Fibroblast of the aortic adventitia (primary cell): ENCODE measurements around the gene AP1M1. TPM values are rescaled to one million over a fixed set of nuclear protein-coding genes. Genes with fewer than 3 reads are reported as not detected.

Source experiments
- DNase-seq: peaks from one replicate; pipeline ENCODE4 v3.0.0-alpha.2; 2010; ENCODE audit warnings: low read depth
- H3K4me3 ChIP-seq: 2 replicates; pipeline ENCODE4 v1.5.1; 2011; ENCODE audit warnings: low read depth, mild to moderate bottlenecking, control low read depth, low read length, moderate library complexity
- total RNA-seq: library from RNA; depleted of rRNA; stranded (reverse); fragments of >200 nt; gene quantifications from 2 replicates; pipeline ENCODE4 v1.2.3, GENCODE V29; 2012; ENCODE audit warnings: low replicate concordance
- TF ChIP-seq, protein P1 (sequence below): IDR thresholded peaks from 2 replicates; pipeline ENCODE4 v1.5.1; 2011; ENCODE audit warnings: mild to moderate bottlenecking, low read length, control low read depth, inconsistent platforms; ENCODE audit not compliant: insufficient read depth

The AP1M1 gene
- total RNA-seq, 1 donor: 78.5 TPM

DNA sequence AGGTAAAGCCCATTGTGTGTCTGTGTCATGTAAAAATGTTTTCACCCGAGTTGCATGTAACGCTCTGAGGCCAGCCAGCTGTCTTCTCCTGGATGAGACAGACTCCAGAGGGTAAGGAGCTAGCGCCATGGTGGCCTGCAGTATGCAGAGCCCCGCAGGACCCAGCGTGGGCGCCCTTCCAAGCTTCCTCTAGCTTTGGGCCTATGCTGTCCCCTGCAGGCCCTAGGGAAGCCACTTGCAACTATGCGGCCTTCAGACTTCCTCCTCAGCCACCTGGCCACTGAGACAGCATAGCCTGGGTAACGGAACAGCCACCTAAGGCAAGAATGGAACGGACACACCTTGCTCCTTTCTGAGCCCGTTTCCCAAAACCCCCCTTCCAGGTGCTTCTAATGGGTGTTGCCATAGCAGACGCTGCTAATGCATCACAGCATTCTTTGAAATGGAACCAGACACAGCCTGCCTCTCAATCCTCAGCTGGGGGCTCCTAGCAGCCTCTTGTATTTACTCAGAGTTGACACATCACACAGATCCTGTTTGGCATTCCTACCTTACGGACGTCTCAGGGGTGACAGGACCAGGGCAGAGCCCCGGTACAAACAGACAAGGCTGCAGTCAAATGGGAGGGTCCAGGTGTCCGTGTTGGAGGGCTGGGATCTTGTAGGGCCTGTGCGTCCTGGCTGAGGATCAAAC lies 6.3 kb upstream of the AP1M1 start:
- DNase-seq: no peak
- no peak overlapping the region for H3K4me3 ChIP-seq
- TF ChIP-seq, protein P1, sequence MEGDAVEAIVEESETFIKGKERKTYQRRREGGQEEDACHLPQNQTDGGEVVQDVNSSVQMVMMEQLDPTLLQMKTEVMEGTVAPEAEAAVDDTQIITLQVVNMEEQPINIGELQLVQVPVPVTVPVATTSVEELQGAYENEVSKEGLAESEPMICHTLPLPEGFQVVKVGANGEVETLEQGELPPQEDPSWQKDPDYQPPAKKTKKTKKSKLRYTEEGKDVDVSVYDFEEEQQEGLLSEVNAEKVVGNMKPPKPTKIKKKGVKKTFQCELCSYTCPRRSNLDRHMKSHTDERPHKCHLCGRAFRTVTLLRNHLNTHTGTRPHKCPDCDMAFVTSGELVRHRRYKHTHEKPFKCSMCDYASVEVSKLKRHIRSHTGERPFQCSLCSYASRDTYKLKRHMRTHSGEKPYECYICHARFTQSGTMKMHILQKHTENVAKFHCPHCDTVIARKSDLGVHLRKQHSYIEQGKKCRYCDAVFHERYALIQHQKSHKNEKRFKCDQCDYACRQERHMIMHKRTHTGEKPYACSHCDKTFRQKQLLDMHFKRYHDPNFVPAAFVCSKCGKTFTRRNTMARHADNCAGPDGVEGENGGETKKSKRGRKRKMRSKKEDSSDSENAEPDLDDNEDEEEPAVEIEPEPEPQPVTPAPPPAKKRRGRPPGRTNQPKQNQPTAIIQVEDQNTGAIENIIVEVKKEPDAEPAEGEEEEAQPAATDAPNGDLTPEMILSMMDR: no peak

- no peak overlapping the region for H3K4me3 ChIP-seq
- TF ChIP-seq, protein P1: no peak
- DNase-seq: no peak
Measured at GRCh38 chr19:16193466-16193865, 4.2 kb upstream of the AP1M1 start.

GRCh38 chr19:16197188-16197621 lies 506 bp upstream of the AP1M1 start:
- DNase-seq: peak; percentile 94
- peak overlapping the region; percentile 97 for H3K4me3 ChIP-seq
- TF ChIP-seq, protein P1: no peak

DNA sequence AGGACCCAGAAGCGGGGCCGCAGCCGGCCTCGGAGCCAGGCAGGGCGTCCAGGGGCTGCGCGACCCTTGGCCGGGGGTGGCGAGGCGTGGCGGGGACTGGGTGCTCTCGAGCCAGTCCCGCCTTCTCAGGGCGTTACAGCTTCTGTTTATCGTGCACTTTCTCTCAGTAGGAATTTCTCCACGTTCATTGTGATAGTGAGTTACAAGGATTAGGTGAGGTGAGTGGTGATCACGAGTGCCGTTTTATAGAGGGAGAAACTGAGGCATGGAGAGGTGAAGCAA lies 600 bp downstream of the AP1M1 start:
- H3K4me3 ChIP-seq: peak overlapping the region; percentile 97
- DNase-seq: no peak
- TF ChIP-seq, protein P1: no peak

- H3K4me3 ChIP-seq: peak overlapping the region; percentile 97
- DNase-seq: no peak
- TF ChIP-seq, protein P1: no peak
Measured at GRCh38 chr19:16199275-16199932, 1.7 kb downstream of the AP1M1 start.

DNA sequence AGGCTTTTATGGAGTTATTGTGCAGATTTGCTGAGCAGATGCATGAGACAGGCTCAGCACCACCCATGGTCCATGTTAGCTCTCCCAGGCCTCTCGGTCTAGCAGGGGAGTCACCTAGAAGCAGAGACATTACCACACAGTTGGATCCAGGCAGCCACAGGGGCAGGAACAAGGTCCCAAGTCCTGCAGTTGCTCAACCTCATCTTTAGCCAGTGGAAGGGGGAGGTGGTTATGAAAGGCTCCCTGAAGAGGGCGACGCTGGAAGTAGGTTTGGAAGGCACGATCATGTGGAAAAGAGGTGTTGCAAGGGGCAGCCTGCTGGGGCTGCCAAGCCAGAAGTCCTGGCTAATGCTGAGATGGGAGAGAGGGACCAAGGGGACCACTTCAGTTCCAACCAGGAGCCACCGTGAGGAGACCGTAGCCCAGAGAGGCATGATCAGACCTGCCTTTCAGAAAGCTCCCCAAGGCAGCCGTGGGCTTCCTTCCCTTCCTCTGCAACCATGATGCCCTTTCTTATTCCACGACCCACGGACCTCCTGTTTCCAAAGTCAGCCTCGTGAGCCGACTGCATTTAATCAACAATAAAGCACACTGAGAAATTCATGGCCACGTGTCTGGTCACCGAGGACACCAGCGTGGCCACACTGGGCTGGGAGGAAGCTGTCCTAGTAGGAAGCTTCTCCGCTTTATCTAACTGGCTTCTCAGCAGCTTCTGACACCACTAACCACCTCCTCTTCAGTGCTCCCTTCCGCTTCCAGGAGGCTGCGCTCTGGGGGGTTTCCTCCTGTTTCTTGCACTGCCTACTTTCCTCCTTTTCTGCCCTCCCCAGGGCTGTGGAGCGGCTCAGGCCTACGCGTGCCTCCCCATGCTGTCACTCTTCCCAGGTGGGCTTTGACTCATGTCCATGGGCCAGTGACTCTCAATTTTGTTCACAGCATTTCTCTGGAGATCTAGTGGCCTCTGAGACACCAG lies 2.6 kb downstream of the AP1M1 start:
- TF ChIP-seq, protein P1: no peak
- DNase-seq: peak; percentile 66
- H3K4me3 ChIP-seq: no peak overlapping the region
